GM12878 (cell line): Measurements from ENCODE around the gene ACVR1B. TPM values are rescaled to one million over a fixed set of nuclear protein-coding genes. Genes with fewer than 3 reads are reported as not detected.

ENCODE experiments used
- ATAC-seq: fragments of 200-7000 bp; cut with Tn5 transposase; 3 replicates; pipeline ENCODE4 v1.9.1; 2020; ENCODE audit warnings: mild to moderate bottlenecking, moderate library complexity
- BruUV-seq: library from RNA; stranded (reverse); fragments of 400-500 nt; replicated peaks from 2 replicates; lab custom pipeline; 2021; lab: Mats Ljungman, UMichigan
- CTCF ChIA-PET: fragments of 300-600 bp; sonication (Branson Sonifier 250); formaldehyde crosslinking; extraction: SDS; loops from one replicate; lab custom pipeline; 2021; ENCODE audit warnings: inconsistent platforms; lab: Yijun Ruan, JAX
- POLR2A ChIA-PET: fragments of 350-600 bp; formaldehyde crosslinking; extraction: SDS; loops from one replicate; lab custom pipeline; 2021; ENCODE audit warnings: inconsistent platforms; lab: Charles Lee
- RAD21 ChIA-PET: fragments of 300-600 bp; sonication (Branson Sonifier 250); formaldehyde crosslinking; loops from one replicate; lab custom pipeline; 2023; ENCODE audit warnings: antibody characterized with exemption; ENCODE audit not compliant: unreplicated experiment; lab: Charles Lee
- SMC1A ChIA-PET: fragments of 300-600 bp; sonication (Branson Sonifier 250); formaldehyde crosslinking; loops from one replicate; lab custom pipeline; 2023; ENCODE audit not compliant: unreplicated experiment, uncharacterized antibody; lab: Charles Lee
- DNase-seq: peaks from one replicate; pipeline ENCODE4 v3.0.0-alpha.2; 2011; ENCODE audit warnings: low read depth, low spot score
- FAIRE-seq: peaks from 3 replicates; lab custom pipeline; 2011; peaks lifted over from hg19 to GRCh38; lab: Jason Lieb, UNC
- H2AFZ ChIP-seq: 2 replicates; pipeline ENCODE4 v1.6.0; 2011; ENCODE audit warnings: low read depth, low read length, control low read depth; ENCODE audit not compliant: control insufficient read depth
- H3K27ac ChIP-seq: 2 replicates; pipeline ENCODE4 v1.5.1; 2011; ENCODE audit warnings: control low read depth; ENCODE audit not compliant: control insufficient read depth, insufficient read depth
- H3K27me3 ChIP-seq, 2 experiments: replicated peaks in 1 of 2; 2 replicates each; pipeline versions ENCODE4 v1.6.0 to v1.6.1; 2011; ENCODE audit warnings: low read length in 1 of 2; ENCODE audit not compliant: control insufficient read depth in 2 of 2, insufficient read depth in 2 of 2
- H3K36me3 ChIP-seq, 2 experiments: 2 replicates each; pipeline ENCODE4 v1.5.1; 2011; ENCODE audit warnings: low read length in 1 of 2; ENCODE audit not compliant: control insufficient read depth in 2 of 2, insufficient read depth in 2 of 2
- H3K4me1 ChIP-seq: 2 replicates; pipeline ENCODE4 v1.6.1; 2011; ENCODE audit warnings: mild to moderate bottlenecking, low read length, moderate library complexity, mixed read lengths; ENCODE audit not compliant: control insufficient read depth, insufficient read depth
- H3K4me2 ChIP-seq: 2 replicates; pipeline ENCODE4 v1.6.0; 2011; ENCODE audit warnings: control low read depth; ENCODE audit not compliant: control insufficient read depth, insufficient read depth
- H3K4me3 ChIP-seq: fragments of 200-600 bp; sonication (generic); 2 replicates; pipeline ENCODE4 v1.5.1; 2016
- H3K79me2 ChIP-seq: 2 replicates; pipeline ENCODE4 v1.6.0; 2011; ENCODE audit warnings: low read length; ENCODE audit not compliant: control insufficient read depth, insufficient read depth
- H3K9ac ChIP-seq: 2 replicates; pipeline ENCODE4 v1.8.0; 2011; ENCODE audit warnings: low read length, control low read depth, mixed read lengths; ENCODE audit not compliant: control insufficient read depth, insufficient read depth
- H3K9me3 ChIP-seq: replicated peaks from 3 replicates; pipeline ENCODE4 v1.5.1; 2011; ENCODE audit warnings: mild to moderate bottlenecking, low read length; ENCODE audit not compliant: control insufficient read depth, insufficient read depth
- H4K20me1 ChIP-seq: 2 replicates; pipeline ENCODE4 v1.6.0; 2011; ENCODE audit not compliant: control insufficient read depth, insufficient read depth
- CHD1 ChIP-seq: IDR thresholded peaks from 2 replicates; pipeline ENCODE4 v1.6.1; 2012; ENCODE audit warnings: low read depth, low read length, improper control_type of control experiment
- CREB1 ChIP-seq: IDR thresholded peaks from 2 replicates; pipeline ENCODE4 v1.6.1; 2012; ENCODE audit warnings: low read depth, mild to moderate bottlenecking, inconsistent platforms
- MYB ChIP-seq: fragments of 150-350 bp; IDR thresholded peaks from 2 replicates; pipeline ENCODE4 v1.6.1; 2014; ENCODE audit warnings: mild to moderate bottlenecking, low read depth, low read length, borderline replicate concordance
- NFXL1 ChIP-seq: fragments of 450-650 bp; IDR thresholded peaks from 2 replicates; pipeline ENCODE4 v1.6.1; 2017; ENCODE audit warnings: antibody characterized with exemption, mild to moderate bottlenecking, borderline replicate concordance
- POLR2AphosphoS2 ChIP-seq: IDR thresholded peaks from 2 replicates; pipeline ENCODE4 v1.6.1; 2011; ENCODE audit warnings: low read depth, mild to moderate bottlenecking, low read length, improper control_type of control experiment, moderate library complexity
- POU2F2 ChIP-seq: IDR thresholded peaks from 3 replicates; pipeline ENCODE4 v1.6.1; 2011; ENCODE audit warnings: low read depth, mild to moderate bottlenecking, low read length, borderline replicate concordance
- RAD51 ChIP-seq: fragments of 450-650 bp; IDR thresholded peaks from 2 replicates; pipeline ENCODE4 v1.6.1; 2016; ENCODE audit warnings: moderate library complexity, mild to moderate bottlenecking, inconsistent platforms
- RFX5 ChIP-seq: IDR thresholded peaks from 2 replicates; pipeline ENCODE4 v1.6.1; 2011; ENCODE audit warnings: low read depth, low read length, improper control_type of control experiment
- SUPT20H ChIP-seq: IDR thresholded peaks from 2 replicates; pipeline ENCODE4 v1.6.1; 2011; ENCODE audit warnings: low read depth, mild to moderate bottlenecking, low read length, moderate library complexity, borderline replicate concordance; ENCODE audit not compliant: control insufficient read depth
- USF2 ChIP-seq: IDR thresholded peaks from 2 replicates; pipeline ENCODE4 v1.6.1; 2011; ENCODE audit warnings: low read depth, low read length, improper control_type of control experiment, borderline replicate concordance
- WGBS: methylation state at CpG from one replicate; pipeline ENCODE4 v1.1.6; 2016; ENCODE audit warnings: low lambda C conversion rate; ENCODE audit not compliant: insufficient replicate concordance, insufficient coverage; ENCODE audit errors: missing lambda C conversion rate; 5-methylcytosine and 5-hydroxymethylcytosine counted together
- in situ Hi-C: fragments of 300-500 bp; cut with MboI; formaldehyde crosslinking; loops from 9 replicates; pipeline ENCODE4 v1.14.3; 2018; ENCODE audit warnings: mixed read lengths
- intact Hi-C: fragments of 100-400 bp; cut with micrococcal nuclease; formaldehyde crosslinking; loops from one replicate; pipeline ENCODE4 v1.14.2; 2022; ENCODE audit not compliant: unreplicated experiment
- polyA plus RNA-seq, 11 experiments: library from polyadenylated mRNA; depleted of rRNA in 4 of 11; unstranded in 6 of 11; stranded (reverse) in 5 of 11; fragments of >200 nt; fragmentation: Nextera tagmentation in 4 of 11; fragmentation: Illumina TruSeq in 1 of 11; extraction: Ambion mirVana in 4 of 11; extraction: Trizol in 1 of 11; gene quantifications; 1 replicate in 1 of 11; 2 replicates in 10 of 11; pipeline versions ENCODE4 v1.2.1 to v1.2.3, GENCODE V29; 2011 to 2016; ENCODE audit warnings: inconsistent platforms in 2 of 11, missing spikeins in 2 of 11, low read depth in 1 of 11
- total RNA-seq, 4 experiments: library from RNA; depleted of rRNA in 3 of 4; stranded (reverse); fragments of >200 nt in 3 of 4; fragmentation: Illumina TruSeq in 1 of 4; extraction: Trizol in 1 of 4; gene quantifications; 2 replicates each; pipeline versions ENCODE4 v1.2.1 to v1.2.3, GENCODE V29; 2013 to 2021

Gene ACVR1B
- total and polyA plus RNA-seq, 10 of the 15 experiments (the other 5 are each of a cell fraction or from before 2014, with no cell fraction given) = 0.02 to 0.69 (median 0.16) TPM; not detected in 2

GRCh38 chr12:52044292-52044983, 92.9 kb downstream of the ACVR1B start:
- FAIRE-seq = no peak
- ChIA-PET SMC1A (interaction anchor here (1.1 to 3.1 kb wide), 4 partner anchors 13 to 24 kb away, joined by 3 to 12 read pairs (median 4); no protein-coding TSS in a partner anchor), CTCF (interaction anchor here (0.7 to 6.8 kb wide), 6 partner anchors 12 to 38 kb away, joined by 3 to 61 read pairs (median 8); partner anchors contain the start of gene ATG101), RAD21 (interaction anchor here (0.8 to 1.3 kb wide), 3 partner anchors 12 to 38 kb away, joined by 4 to 5 read pairs (median 4); no protein-coding TSS in a partner anchor), POLR2A (interaction anchor here (0.7 to 2.3 kb wide), 4 partner anchors 7 to 962 kb away, joined by 3 to 7 read pairs (median 3); partner anchors contain the start of gene EIF4B)
- H3K4me1 ChIP-seq = peaks cover 15% of the 10 kb centered on the region
- no peaks in the 10 kb centered on the region for H3K79me2 ChIP-seq
- no peak overlapping the region for H3K4me3 ChIP-seq
- in situ Hi-C loops = no loop called here
- no peaks in the 10 kb centered on the region for H3K36me3 ChIP-seq
- intact Hi-C loops = no loop called here
- no peaks in the 10 kb centered on the region for H3K9me3 ChIP-seq
- no peak for DNase-seq
- H4K20me1 ChIP-seq = no peaks in the 10 kb centered on the region
- H3K27me3 ChIP-seq = no peaks in the 10 kb centered on the region
- no peak overlapping the region for H3K27ac ChIP-seq
- no TSS peak for BruUV-seq
- 51% methylated on average over 18 of the region's 18 CpGs for WGBS
- TF ChIP-seq USF2 (no peak), MYB (no peak), CHD1 (no peak), POLR2AphosphoS2 (no peak), RAD51 (no peak), NFXL1 (no peak), RFX5 (no peak), POU2F2 (no peak), SUPT20H (no peak), CREB1 (no peak)
- no peak for ATAC-seq
- no peak overlapping the region for H3K4me2 ChIP-seq
- no peak overlapping the region for H2AFZ ChIP-seq
- H3K9ac ChIP-seq = no peak overlapping the region
